Left ventricle myocardium superior (tissue), 1 donor: Measurements from ENCODE around the gene CALR. TPM values are rescaled to one million over a fixed set of nuclear protein-coding genes. Genes with fewer than 3 reads are reported as not detected.

Experiments
- ATAC-seq: fragments of 200-7000 bp; cut with Tn5 transposase; one replicate; pipeline ENCODE4 v1.9.1; 2020; ENCODE audit warnings: mild to moderate bottlenecking, moderate library complexity
- DNase-seq: peaks from one replicate; pipeline ENCODE4 v3.0.0-alpha.2; 2020
- intact Hi-C: fragments of 100-400 bp; cut with micrococcal nuclease; formaldehyde crosslinking; loops from one replicate; pipeline ENCODE4 v1.11.0; 2022
- microRNA-seq: library from miRNA; unstranded; fragments of <30 nt; microRNA quantifications from one replicate; pipeline ENCODE4 v1.2.0, GENCODE V29; 2020; ENCODE audit warnings: borderline number of aligned reads
- total RNA-seq: library from RNA; stranded (reverse); fragmentation: NEBNext Ultra II Directional; extraction: Animal tissue kit (Norgen Biotek cat#: 25700); gene quantifications from one replicate; pipeline ENCODE4 v1.2.1, GENCODE V29; 2021
- donor health status: DM: no; HTN: yes; CAD: no; lungs with severe emphysema.

CALR gene
- total RNA-seq, 1 donor from 2014 or later, result 422 TPM

DNA sequence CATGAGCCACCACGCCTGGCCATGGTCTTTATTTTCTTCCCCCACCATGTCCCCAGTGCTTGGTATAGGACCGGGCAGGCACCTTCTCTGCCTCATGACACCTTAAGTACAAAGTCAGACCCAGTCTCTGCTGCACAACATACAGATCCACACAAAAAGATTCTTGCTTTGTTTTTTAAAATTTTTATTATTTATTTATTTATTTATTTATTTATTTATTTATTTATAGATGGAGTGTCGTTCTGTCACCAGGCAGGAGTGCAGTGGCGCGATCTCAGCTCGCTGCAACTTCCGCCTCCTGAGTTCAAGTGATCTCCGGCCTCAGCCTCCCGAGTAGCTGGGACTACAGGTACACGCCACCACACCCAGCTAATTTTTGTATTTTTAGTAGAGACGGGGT lies 54.3 kb downstream of the CALR start:
- no peak for DNase-seq
- intact Hi-C loops, result no loop called here
- no peak for ATAC-seq

DNA sequence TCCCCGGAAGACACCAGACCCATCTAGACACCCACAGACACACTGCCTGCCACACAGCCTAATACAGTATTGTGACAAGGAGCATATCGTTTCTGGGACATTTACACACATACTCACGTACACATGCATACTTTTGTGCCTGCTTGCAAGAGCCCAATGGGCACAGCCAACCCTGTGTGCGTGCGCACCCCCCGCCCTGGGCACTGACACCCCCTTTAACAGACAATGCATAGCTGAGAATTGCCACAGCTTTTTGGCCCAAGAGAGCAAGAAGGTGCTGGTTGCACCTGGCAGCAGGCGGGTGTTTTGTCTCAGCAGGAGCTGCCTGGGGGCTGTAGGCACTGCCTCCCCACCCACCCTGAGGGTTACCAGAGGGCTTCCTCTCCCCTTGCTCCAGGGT lies 55.2 kb downstream of the CALR start:
- ATAC-seq (no peak), DNase-seq (no peak)
- intact Hi-C loops, result no loop called here

Small RNAs within 50 kb of the gene (microRNA-seq; reads per million reads assigned to microRNA genes)
- gene MIR5695 (not detected), gene MIR6515 (2.9 reads per million)

Other genes with a start within 250 kb of the CALR start
- 1.7 TPM for gene FBXW9, start 242.0 kb upstream of the CALR start, total RNA-seq
- 36.0 TPM for gene TNPO2, start 214.7 kb upstream of the CALR start, total RNA-seq
- 127 TPM for gene TRIR, start 203.9 kb upstream of the CALR start, total RNA-seq
- gene GET3, start 201.1 kb upstream of the CALR start, total RNA-seq, result 64.7 TPM
- gene BEST2, start 186.8 kb upstream of the CALR start, total RNA-seq, result not detected
- 44.9 TPM for gene HOOK2, start 163.1 kb upstream of the CALR start, total RNA-seq
- gene JUNB, start 147.1 kb upstream of the CALR start, total RNA-seq, result 24.2 TPM
- gene PRDX2, start 136.8 kb upstream of the CALR start, total RNA-seq, result 750 TPM
- gene THSD8, start 136.5 kb upstream of the CALR start, total RNA-seq, result 2.2 TPM
- gene RNASEH2A, start 132.0 kb upstream of the CALR start, total RNA-seq, result 4.5 TPM
- gene RTBDN, start 104.0 kb upstream of the CALR start, total RNA-seq, result not detected
- 0.12 TPM for gene MAST1, start 100.1 kb upstream of the CALR start, total RNA-seq
- 19.2 TPM for gene DNASE2, start 57.2 kb upstream of the CALR start, total RNA-seq
- not detected for gene KLF1, start 51.4 kb upstream of the CALR start, total RNA-seq
- 30.5 TPM for gene GCDH, start 47.4 kb upstream of the CALR start, total RNA-seq
- gene SYCE2, start 19.3 kb upstream of the CALR start, total RNA-seq, result not detected
- gene FARSA, start 4.9 kb upstream of the CALR start, total RNA-seq, result 38.5 TPM
- gene RAD23A, start 7.3 kb downstream of the CALR start, total RNA-seq, result 188 TPM
- 28.7 TPM for gene GADD45GIP1, start 18.6 kb downstream of the CALR start, total RNA-seq
- 11.2 TPM for gene DAND5, start 31.0 kb downstream of the CALR start, total RNA-seq
- 171 TPM for gene NFIX, start 56.9 kb downstream of the CALR start, total RNA-seq
- 8.8 TPM for gene LYL1, start 164.2 kb downstream of the CALR start, total RNA-seq
- 22.4 TPM for gene TRMT1, start 178.1 kb downstream of the CALR start, total RNA-seq
- gene NACC1, start 179.7 kb downstream of the CALR start, total RNA-seq, result 50.0 TPM
- gene STX10, start 211.8 kb downstream of the CALR start, total RNA-seq, result 46.4 TPM
- gene IER2, start 211.8 kb downstream of the CALR start, total RNA-seq, result 19.8 TPM